GM12875 (cell line): ENCODE measurements around the gene DDA1.

Source experiments
- H3K4me3 ChIP-seq: one replicate; pipeline ENCODE4 v1.5.1; 2011; ENCODE audit warnings: low read depth, low read length, control low read depth
- TF ChIP-seq, protein P1 (sequence below): IDR thresholded peaks from 2 replicates; pipeline ENCODE4 v1.5.1; 2011; ENCODE audit warnings: low read depth, mild to moderate bottlenecking, control low read depth, inconsistent platforms, low read length, moderate library complexity, borderline replicate concordance; ENCODE audit not compliant: insufficient read depth

DDA1 gene

DNA sequence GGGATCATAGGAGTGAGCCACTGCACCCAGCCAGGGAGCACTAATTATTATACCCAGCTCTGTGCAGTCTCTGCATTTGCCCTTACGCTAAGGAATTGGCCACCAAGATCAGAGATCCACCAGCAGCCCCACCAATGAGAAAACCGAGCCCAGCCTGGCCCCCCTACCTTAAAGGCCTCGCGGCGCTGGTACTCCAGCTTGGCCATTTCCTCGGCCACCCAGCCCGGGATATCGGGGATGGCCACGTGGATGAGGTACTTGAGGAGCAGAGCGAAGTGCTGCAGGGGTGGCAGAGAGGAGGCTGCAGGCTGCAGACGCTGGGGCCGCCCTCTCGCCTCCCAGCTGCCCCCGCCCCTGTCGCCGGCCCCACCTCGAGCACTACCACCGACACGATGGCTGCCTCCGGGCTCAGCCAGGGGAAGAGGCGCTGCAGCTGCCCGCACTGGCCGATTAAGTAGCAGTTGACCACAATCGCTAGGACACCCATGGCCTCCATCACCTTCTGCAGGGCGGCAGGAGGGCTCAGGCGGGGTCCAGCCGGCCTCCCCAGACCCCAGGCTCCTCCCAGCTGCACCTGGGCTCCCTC is 17.8 kb downstream of the DDA1 start:
- no peak overlapping the region for H3K4me3 ChIP-seq
- TF ChIP-seq, protein P1, sequence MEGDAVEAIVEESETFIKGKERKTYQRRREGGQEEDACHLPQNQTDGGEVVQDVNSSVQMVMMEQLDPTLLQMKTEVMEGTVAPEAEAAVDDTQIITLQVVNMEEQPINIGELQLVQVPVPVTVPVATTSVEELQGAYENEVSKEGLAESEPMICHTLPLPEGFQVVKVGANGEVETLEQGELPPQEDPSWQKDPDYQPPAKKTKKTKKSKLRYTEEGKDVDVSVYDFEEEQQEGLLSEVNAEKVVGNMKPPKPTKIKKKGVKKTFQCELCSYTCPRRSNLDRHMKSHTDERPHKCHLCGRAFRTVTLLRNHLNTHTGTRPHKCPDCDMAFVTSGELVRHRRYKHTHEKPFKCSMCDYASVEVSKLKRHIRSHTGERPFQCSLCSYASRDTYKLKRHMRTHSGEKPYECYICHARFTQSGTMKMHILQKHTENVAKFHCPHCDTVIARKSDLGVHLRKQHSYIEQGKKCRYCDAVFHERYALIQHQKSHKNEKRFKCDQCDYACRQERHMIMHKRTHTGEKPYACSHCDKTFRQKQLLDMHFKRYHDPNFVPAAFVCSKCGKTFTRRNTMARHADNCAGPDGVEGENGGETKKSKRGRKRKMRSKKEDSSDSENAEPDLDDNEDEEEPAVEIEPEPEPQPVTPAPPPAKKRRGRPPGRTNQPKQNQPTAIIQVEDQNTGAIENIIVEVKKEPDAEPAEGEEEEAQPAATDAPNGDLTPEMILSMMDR = no peak

DNA sequence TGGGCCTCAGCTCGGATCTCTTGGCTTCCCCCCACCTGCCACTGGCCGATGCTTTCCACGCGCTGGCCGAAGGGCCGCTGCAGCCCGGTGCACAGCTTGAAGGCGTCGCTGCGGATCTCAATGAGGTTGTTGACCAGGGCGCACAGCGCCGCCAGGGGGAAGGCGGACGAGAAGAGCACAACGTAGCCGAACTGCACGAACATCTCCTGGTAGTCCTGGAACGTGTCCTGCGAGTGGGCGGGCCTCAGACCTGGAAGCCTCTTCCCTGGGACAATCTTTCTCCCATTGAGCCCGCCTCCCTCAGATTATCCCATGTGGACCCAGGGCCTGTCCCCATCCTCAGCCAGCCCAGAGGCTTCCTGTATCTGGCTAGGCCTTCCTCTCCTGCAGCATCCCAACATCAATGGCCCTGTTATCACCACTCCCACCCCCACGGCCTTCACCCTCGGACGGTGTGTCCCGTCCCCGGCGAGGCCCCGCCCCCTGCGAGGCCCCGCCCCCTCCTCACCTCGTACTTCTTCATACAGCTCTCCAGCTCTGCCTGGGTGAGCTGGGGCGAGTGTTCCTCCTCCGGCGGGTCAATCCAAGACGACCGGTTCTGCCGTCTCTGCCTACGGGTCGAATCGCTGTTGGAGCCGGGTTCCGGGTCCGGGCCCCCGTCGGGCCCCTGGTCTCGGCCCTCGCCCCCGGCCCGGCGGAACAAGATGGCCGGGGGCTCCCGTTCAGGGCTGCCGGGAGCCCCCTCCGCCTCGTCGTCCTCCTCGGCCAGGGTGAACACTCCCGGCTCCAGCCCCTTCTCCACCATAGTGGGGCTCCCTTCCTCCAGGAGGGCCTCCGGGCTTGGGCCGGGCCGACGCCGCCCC is 18.5 kb downstream of the DDA1 start:
- peak overlapping the region; percentile 26 for H3K4me3 ChIP-seq
- TF ChIP-seq, protein P1 = no peak

DNA sequence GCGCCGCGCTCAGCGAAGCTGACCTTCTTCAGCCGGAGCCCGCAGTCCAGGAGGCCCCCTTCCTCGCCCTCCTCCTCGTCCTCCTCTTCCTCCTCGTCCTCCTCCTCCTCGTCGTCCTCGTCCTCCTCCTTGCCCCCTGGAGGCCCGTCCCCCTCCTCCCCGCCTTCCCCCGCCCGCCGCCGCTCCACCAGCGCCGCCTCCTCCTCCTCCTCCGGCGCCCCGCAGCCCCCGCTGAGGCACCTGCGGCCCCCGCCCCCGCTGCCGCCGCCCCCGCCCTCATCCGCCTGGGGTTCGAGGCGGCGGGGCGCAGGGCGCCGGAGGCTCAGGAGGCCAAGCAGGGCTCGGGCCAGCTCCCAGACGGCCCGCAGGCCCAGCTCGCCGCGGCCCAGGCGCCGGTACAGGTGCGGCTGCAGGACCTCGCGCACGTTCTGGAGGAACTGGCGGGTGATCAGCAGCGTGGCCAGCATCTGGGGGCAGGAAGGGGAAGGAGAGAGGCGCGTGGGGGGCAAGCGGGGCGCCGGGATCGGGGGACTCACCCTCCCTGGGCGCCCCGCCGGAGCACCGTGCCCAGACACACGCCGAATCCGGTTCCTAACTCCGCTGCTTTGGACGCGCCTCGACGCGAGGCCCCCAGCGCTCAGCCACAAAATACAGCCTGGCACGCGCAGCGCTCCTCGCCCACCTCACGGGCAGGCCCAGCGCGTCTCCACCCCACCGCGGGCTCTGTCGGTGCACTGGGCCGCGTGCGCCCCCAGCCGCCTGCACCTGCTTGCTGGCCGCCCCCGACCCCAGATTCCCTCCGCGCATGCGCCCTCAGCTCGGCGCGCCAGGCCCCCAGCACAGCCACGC is 19.4 kb downstream of the DDA1 start:
- peak overlapping the region; percentile 26 for H3K4me3 ChIP-seq
- TF ChIP-seq, protein P1 = no peak

DNA sequence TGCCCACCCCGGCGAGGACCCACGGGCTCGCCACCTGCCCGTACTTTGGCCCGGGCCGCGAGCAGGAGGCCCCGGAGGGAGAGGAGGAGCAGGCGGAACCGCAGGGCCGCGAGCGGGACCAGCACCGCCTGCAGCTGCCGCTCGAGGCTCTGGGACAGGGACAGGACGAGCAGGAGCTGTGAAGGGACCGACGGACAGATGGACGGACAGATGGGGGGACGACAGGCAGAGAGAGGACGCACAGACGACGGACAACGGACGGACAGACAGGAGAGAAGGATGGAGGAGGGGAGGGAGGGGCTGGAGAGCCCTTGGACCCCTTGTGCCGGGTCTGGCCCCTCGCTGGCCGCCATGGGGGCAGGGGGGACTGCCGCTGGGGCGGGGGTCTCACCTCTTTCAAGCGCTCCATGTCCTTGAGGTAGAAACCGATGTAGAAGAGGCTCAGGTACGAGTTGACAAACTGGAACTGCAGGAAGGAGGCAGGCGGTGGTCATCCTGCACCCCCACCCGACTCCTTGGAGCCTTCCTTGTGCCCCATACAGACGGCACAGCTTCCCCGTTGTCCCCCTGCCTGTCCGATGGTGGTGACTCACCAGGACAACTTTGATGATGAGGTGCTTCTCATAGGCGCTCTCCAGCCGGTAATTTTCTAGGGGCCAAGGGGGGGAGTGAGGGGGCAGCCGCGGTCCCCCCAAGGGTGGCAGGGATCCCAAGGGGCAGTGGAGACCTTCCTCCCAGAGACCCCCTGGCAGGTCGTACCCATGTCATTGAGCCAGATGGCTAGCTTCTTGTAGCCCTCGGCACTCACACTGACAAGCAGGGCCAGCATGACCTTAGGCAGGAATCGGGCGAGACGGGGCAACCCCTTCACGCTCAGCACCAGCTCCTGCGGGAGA is 20.3 kb downstream of the DDA1 start:
- TF ChIP-seq, protein P1 = no peak
- no peak overlapping the region for H3K4me3 ChIP-seq

DNA sequence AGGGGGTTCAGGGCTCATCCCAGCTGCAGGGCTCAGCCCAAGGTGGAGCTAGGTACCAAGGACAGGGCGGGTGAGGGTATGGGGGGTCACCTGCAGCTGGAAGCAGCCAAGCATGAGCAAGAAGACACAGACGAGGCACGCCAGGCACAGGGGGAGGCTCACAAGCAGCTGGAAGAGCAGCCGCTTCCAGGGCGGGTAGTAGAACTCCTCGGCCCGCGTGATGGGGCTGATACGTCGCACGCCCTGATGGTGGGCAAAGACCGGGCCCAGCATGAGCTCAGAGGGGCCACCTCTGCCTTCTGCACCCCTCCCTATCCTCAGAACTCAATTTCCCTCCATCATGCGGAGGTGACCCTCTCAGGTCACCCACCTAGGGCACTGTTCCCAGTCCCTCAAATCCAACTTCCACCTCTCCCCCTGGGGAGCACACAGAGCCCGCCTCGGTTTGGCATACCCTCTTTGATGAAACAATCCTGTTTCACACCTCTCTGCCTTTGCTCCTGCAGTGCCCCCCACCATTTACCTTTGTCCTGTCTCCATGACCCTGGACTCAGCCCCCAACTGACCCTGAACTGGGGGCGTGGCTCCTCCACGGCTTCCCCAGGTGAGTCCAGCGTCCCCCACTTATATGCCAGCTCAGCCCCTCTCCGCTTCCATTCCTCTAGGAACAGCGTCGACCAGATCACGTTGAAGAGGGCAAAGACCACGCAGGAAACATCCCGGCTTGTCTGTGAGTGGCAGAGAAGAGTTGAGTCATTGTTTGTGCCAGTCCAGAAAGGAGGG is 21.1 kb downstream of the DDA1 start:
- TF ChIP-seq, protein P1 = no peak
- H3K4me3 ChIP-seq = no peak overlapping the region
